Measurements from ENCODE around the gene SH3PXD2A. TPM values are rescaled to one million over a fixed set of nuclear protein-coding genes. Genes with fewer than 3 reads are reported as not detected.

The SH3PXD2A gene
- total RNA-seq, 1 donor from 2014 or later: 12.4 TPM

DNA sequence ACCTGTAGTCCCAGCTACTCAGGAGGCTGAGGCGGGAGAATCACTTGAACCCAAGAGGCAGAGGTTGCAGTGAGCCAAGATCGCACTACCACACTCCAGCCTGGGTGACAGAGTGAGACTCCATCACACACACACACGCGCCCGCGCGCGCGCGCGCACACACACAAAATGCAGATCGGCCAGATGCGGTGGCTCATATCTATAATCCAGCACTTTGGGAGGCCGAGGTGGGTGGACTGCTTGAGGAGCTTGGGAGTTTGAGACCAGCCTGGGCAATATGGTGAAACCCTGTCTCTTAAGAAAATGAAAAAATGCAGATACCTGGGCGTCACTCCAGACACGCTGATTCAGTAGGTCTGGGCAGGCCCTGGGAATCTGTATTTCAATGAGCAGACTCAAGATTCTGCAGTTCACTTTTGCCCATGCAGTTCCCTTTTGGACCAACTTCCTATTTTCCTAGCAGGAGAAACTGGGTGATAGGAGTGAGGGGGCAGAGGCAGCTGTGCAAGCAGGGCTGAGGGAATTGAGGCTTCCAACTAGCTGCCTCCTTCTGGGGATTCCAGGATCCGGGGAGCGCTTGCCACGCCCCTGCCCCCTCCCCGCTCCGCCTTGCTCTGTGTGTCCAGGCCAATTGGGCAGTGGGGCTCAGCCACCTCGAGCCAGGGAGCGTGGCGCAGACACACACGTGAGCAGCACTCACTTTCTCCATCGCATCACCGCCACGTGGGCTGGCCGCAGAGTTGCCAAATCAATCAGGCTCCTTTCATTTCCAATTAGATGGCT is 173.6 kb downstream of the SH3PXD2A start:
- Histone ChIP-seq H3K4me3 (ENCODE audit: low read depth, low read length) (no peak overlapping the region), H3K36me3 (ENCODE audit: control insufficient read depth, insufficient read depth, low read length) (peaks cover 5% of the 10 kb centered on the region), H3K27me3 (ENCODE audit: control insufficient read depth, insufficient read depth, low read length) (no peaks in the 10 kb centered on the region)
- FAIRE-seq (no peak), DNase-seq (ENCODE audit: low read depth) (no peak)
- TF ChIP-seq, protein P1, sequence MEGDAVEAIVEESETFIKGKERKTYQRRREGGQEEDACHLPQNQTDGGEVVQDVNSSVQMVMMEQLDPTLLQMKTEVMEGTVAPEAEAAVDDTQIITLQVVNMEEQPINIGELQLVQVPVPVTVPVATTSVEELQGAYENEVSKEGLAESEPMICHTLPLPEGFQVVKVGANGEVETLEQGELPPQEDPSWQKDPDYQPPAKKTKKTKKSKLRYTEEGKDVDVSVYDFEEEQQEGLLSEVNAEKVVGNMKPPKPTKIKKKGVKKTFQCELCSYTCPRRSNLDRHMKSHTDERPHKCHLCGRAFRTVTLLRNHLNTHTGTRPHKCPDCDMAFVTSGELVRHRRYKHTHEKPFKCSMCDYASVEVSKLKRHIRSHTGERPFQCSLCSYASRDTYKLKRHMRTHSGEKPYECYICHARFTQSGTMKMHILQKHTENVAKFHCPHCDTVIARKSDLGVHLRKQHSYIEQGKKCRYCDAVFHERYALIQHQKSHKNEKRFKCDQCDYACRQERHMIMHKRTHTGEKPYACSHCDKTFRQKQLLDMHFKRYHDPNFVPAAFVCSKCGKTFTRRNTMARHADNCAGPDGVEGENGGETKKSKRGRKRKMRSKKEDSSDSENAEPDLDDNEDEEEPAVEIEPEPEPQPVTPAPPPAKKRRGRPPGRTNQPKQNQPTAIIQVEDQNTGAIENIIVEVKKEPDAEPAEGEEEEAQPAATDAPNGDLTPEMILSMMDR (IDR thresholded peaks at IDR 0.05; ENCODE audit: insufficient read depth, low read length, severe bottlenecking): no peak

DNA sequence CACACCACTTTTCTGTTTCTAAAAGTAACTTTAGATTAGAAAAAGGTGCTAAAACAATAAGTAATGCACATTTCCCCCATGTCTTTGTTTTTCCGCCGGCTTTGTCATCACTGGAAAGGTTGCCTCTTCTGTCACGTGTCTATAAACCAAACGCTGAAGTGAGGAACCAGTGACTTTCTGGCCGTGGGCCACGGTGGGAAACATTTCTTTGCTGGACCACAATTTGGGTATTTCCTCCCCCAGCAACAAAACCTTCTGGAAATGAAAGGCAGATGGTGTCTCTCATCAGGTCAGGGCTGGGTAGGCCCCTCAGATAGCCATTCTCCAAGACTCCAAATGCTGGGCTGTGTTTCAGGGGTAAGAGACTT is 174.5 kb downstream of the SH3PXD2A start:
- no peak for DNase-seq (ENCODE audit: low read depth)
- TF ChIP-seq, protein P1 (IDR thresholded peaks at IDR 0.05; ENCODE audit: insufficient read depth, low read length, severe bottlenecking): no peak
- H3K4me3 ChIP-seq (ENCODE audit: low read depth, low read length): no peak overlapping the region
- H3K27me3 ChIP-seq (ENCODE audit: control insufficient read depth, insufficient read depth, low read length): no peaks in the 10 kb centered on the region
- H3K36me3 ChIP-seq (ENCODE audit: control insufficient read depth, insufficient read depth, low read length): peaks cover 5% of the 10 kb centered on the region
- no peak for FAIRE-seq

DNA sequence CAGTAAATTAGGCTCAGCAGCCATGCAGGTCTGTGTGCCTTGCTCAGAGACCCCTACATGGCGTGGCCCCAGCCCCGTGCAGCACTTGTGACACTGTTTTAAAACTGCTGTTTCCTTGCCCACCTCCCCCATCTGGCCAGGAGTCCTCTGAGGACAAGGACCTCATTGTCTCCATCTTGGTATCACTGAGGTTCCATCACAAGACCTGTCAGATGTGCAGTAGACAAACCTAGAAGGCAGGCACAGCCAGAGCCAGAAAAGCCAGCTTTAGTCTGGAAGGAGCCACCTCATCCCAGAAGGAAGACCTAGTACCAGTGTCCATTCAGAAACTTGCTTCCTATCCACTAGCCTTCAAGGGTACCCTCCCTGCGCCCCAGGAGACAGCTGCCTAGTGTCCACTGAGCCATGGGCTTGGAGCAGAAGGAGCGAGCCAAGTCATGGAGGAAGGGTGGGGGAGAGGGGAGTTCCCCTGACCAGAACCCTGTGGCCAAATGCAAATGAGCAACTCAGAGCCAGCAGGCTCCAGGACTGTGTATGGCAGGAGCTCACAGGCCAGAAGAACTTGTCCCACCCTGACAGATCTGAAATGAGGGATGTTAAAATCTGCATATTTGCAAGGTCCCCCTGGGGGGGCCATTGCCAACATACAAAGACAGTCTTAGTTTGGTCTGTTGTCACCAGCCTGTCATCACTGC is 176.1 kb downstream of the SH3PXD2A start:
- TF ChIP-seq, protein P1 (IDR thresholded peaks at IDR 0.05; ENCODE audit: insufficient read depth, low read length, severe bottlenecking): no peak
- Histone ChIP-seq H3K4me3 (ENCODE audit: low read depth, low read length) (no peak overlapping the region), H3K27me3 (ENCODE audit: control insufficient read depth, insufficient read depth, low read length) (no peaks in the 10 kb centered on the region), H3K36me3 (ENCODE audit: control insufficient read depth, insufficient read depth, low read length) (peaks cover 5% of the 10 kb centered on the region)
- FAIRE-seq (peak; percentile 43), DNase-seq (ENCODE audit: low read depth) (no peak)

DNA sequence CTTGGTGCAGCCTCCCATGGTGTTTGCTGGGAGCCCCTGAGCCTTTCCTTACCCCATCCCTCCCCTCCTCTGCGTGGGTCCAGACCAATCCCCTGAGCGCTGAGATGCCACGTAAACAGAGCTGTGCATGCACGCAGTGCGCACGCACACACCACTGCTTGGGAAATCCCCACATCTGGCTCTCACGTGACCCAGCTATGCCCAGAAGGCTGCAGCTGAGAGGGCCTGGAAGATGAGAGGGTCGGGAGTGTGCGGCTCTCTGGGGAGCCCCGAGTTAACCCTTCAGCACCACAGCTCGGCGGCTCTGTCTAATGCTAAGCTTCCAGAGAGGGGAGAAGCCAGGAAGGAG is 177.2 kb downstream of the SH3PXD2A start:
- H3K4me3 ChIP-seq (ENCODE audit: low read depth, low read length): no peak overlapping the region
- peaks cover 7% of the 10 kb centered on the region for H3K36me3 ChIP-seq (ENCODE audit: control insufficient read depth, insufficient read depth, low read length)
- TF ChIP-seq, protein P1 (IDR thresholded peaks at IDR 0.05; ENCODE audit: insufficient read depth, low read length, severe bottlenecking): no peak
- DNase-seq (ENCODE audit: low read depth) (peak; percentile 63), FAIRE-seq (no peak)
- no peaks in the 10 kb centered on the region for H3K27me3 ChIP-seq (ENCODE audit: control insufficient read depth, insufficient read depth, low read length)

DNA sequence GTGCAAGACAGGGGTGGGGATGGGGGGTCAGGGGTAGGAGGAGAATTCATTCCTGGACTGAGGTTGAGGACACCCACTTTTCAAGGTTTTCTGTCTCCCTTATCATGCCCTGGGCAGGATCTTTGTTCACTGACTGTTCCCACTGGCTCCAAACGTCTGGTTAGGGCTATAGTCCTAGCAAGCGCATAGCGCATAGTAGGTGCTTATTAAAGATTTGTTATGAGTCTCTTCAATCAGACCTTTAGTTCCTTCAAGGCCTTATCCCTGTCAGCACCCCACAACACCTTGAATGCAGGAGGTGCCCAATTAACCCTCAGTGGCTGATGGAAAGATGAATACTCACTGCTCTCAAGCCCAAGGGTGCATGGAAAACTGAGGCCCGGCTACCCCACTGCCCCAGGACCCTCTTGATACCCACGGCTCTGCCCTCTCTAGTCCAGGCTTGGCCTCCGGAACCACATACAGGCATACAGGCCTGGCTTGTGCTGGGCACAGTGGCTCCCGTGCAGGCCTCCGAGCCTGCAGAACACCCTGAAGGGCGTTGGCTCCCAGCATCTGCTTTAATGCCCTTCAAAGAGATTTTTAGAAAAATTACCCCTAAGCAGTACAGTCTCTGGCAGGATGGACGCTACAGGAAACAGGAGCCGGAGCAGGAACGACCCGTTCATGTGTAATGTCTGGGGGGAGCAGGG is 177.7 kb downstream of the SH3PXD2A start:
- TF ChIP-seq, protein P1 (IDR thresholded peaks at IDR 0.05; ENCODE audit: insufficient read depth, low read length, severe bottlenecking): no peak
- Histone ChIP-seq H3K4me3 (ENCODE audit: low read depth, low read length) (no peak overlapping the region), H3K36me3 (ENCODE audit: control insufficient read depth, insufficient read depth, low read length) (peaks cover 8% of the 10 kb centered on the region), H3K27me3 (ENCODE audit: control insufficient read depth, insufficient read depth, low read length) (no peaks in the 10 kb centered on the region)
- FAIRE-seq: no peak
- no peak for DNase-seq (ENCODE audit: low read depth)
